HUES6 (cell line): ENCODE measurements around the gene COL21A1.

Experiments used
- H3K27ac ChIP-seq: 2 replicates; pipeline ENCODE4 v1.7.0; 2013; ENCODE audit warnings: low read depth, mild to moderate bottlenecking, low read length, inconsistent platforms
- H3K27me3 ChIP-seq: 2 replicates; pipeline ENCODE4 v1.6.1; 2013; ENCODE audit warnings: low read length; ENCODE audit not compliant: control insufficient read depth, insufficient read depth
- H3K36me3 ChIP-seq: 2 replicates; pipeline ENCODE4 v1.6.1; 2013; ENCODE audit warnings: low read length; ENCODE audit not compliant: control insufficient read depth, insufficient read depth
- H3K4me1 ChIP-seq: 2 replicates; pipeline ENCODE4 v1.6.1; 2013; ENCODE audit warnings: low read length; ENCODE audit not compliant: control insufficient read depth, insufficient read depth
- H3K4me3 ChIP-seq: 2 replicates; pipeline ENCODE4 v1.5.1; 2013; ENCODE audit warnings: low read depth, low read length
- H3K9ac ChIP-seq: one replicate; pipeline ENCODE4 v1.6.1; 2013; ENCODE audit warnings: mild to moderate bottlenecking, low read length
- H3K9me3 ChIP-seq: 2 replicates; pipeline ENCODE4 v1.6.1; 2013; ENCODE audit warnings: low read depth, low read length; ENCODE audit not compliant: control insufficient read depth, insufficient read depth

Gene COL21A1

GRCh38 chr6:56227071-56227879, 20.1 kb downstream of the COL21A1 start:
- Histone ChIP-seq H3K9ac (no peak overlapping the region), H3K9me3 (no peaks in the 10 kb centered on the region), H3K36me3 (no peaks in the 10 kb centered on the region), H3K4me3 (no peak overlapping the region), H3K27ac (no peak overlapping the region), H3K4me1 (no peaks in the 10 kb centered on the region), H3K27me3 (no peaks in the 10 kb centered on the region)

- H3K27ac ChIP-seq: no peak overlapping the region
- no peak overlapping the region for H3K4me3 ChIP-seq
- no peak overlapping the region for H3K9ac ChIP-seq
- H3K9me3 ChIP-seq: no peaks in the 10 kb centered on the region
- no peaks in the 10 kb centered on the region for H3K4me1 ChIP-seq
- H3K27me3 ChIP-seq: no peaks in the 10 kb centered on the region
- H3K36me3 ChIP-seq: no peaks in the 10 kb centered on the region
These were observed 23.4 kb downstream of the COL21A1 start for GRCh38 chr6:56223995-56224394.

- Histone ChIP-seq H3K27me3 (no peaks in the 10 kb centered on the region), H3K27ac (no peak overlapping the region), H3K4me3 (no peak overlapping the region), H3K36me3 (no peaks in the 10 kb centered on the region), H3K4me1 (no peaks in the 10 kb centered on the region), H3K9ac (no peak overlapping the region), H3K9me3 (no peaks in the 10 kb centered on the region)
These were observed 24.9 kb downstream of the COL21A1 start for GRCh38 chr6:56222499-56222898.

- Histone ChIP-seq H3K4me1 (no peaks in the 10 kb centered on the region), H3K27me3 (no peaks in the 10 kb centered on the region), H3K36me3 (no peaks in the 10 kb centered on the region), H3K9ac (no peak overlapping the region), H3K4me3 (no peak overlapping the region), H3K9me3 (no peaks in the 10 kb centered on the region), H3K27ac (no peak overlapping the region)
These were observed 27.3 kb downstream of the COL21A1 start for GRCh38 chr6:56220078-56220477.

- H3K27ac ChIP-seq: no peak overlapping the region
These were observed 32.7 kb downstream of the COL21A1 start for GRCh38 chr6:56214703-56215101.

GRCh38 chr6:56214041-56214702, 33.2 kb downstream of the COL21A1 start:
- Histone ChIP-seq H3K27me3 (no peaks in the 10 kb centered on the region), H3K9ac (no peak overlapping the region), H3K4me1 (no peaks in the 10 kb centered on the region), H3K36me3 (no peaks in the 10 kb centered on the region), H3K4me3 (no peak overlapping the region), H3K9me3 (no peaks in the 10 kb centered on the region), H3K27ac (no peak overlapping the region)

More at GRCh38 chr6:56214703-56215101, 32.7 kb downstream of the COL21A1 start:
- H3K4me3 ChIP-seq: no peak overlapping the region
- H3K9me3 ChIP-seq: no peaks in the 10 kb centered on the region
- H3K4me1 ChIP-seq: no peaks in the 10 kb centered on the region
- no peaks in the 10 kb centered on the region for H3K27me3 ChIP-seq
- no peak overlapping the region for H3K9ac ChIP-seq
- H3K36me3 ChIP-seq: no peaks in the 10 kb centered on the region

GRCh38 chr6:56211724-56212123, 35.7 kb downstream of the COL21A1 start:
- Histone ChIP-seq H3K27ac (no peak overlapping the region), H3K9me3 (no peaks in the 10 kb centered on the region), H3K4me1 (no peaks in the 10 kb centered on the region), H3K27me3 (no peaks in the 10 kb centered on the region), H3K4me3 (no peak overlapping the region), H3K9ac (no peak overlapping the region), H3K36me3 (no peaks in the 10 kb centered on the region)

GRCh38 chr6:56204134-56204533, 43.2 kb downstream of the COL21A1 start:
- H3K9ac ChIP-seq: no peak overlapping the region
- no peak overlapping the region for H3K4me3 ChIP-seq
- H3K27me3 ChIP-seq: no peaks in the 10 kb centered on the region
- H3K4me1 ChIP-seq: peaks cover 8% of the 10 kb centered on the region; the same call in 1 of the 2 replicates
- no peak overlapping the region for H3K27ac ChIP-seq
- H3K9me3 ChIP-seq: 0 out of 2 replicates have a peak, but pooled peaks cover 3% of the 10 kb centered on the region
- no peaks in the 10 kb centered on the region for H3K36me3 ChIP-seq

- Histone ChIP-seq H3K9me3 (0 out of 2 replicates have a peak, but pooled peaks cover 3% of the 10 kb centered on the region), H3K4me1 (peaks cover 8% of the 10 kb centered on the region; the same call in 1 of the 2 replicates), H3K36me3 (no peaks in the 10 kb centered on the region), H3K9ac (no peak overlapping the region), H3K27me3 (no peaks in the 10 kb centered on the region), H3K27ac (no peak overlapping the region), H3K4me3 (no peak overlapping the region)
These were observed 47.4 kb downstream of the COL21A1 start for GRCh38 chr6:56199956-56200355.

- no peak overlapping the region for H3K4me3 ChIP-seq
- H3K27ac ChIP-seq: no peak overlapping the region
- H3K9me3 ChIP-seq: no peaks in the 10 kb centered on the region
- H3K27me3 ChIP-seq: no peaks in the 10 kb centered on the region
- no peaks in the 10 kb centered on the region for H3K36me3 ChIP-seq
- no peak overlapping the region for H3K9ac ChIP-seq
- no peaks in the 10 kb centered on the region for H3K4me1 ChIP-seq
These were observed 53.5 kb downstream of the COL21A1 start for GRCh38 chr6:56193846-56194245.

- Histone ChIP-seq H3K9me3 (no peaks in the 10 kb centered on the region), H3K4me1 (no peaks in the 10 kb centered on the region), H3K27ac (no peak overlapping the region), H3K27me3 (no peaks in the 10 kb centered on the region), H3K9ac (no peak overlapping the region), H3K4me3 (no peak overlapping the region), H3K36me3 (no peaks in the 10 kb centered on the region)
These were observed 59.0 kb downstream of the COL21A1 start for GRCh38 chr6:56188429-56188828.
